HEK293T (cell line): ENCODE measurements around the gene ATP8A2.

Experiments
- ARNT ChIP-seq: fragments of 450-650 bp; IDR thresholded peaks from 2 replicates; pipeline ENCODE4 v1.6.1; 2017; ENCODE audit warnings: mild to moderate bottlenecking
- BHLHE40 ChIP-seq: fragments of 450-650 bp; IDR thresholded peaks from 2 replicates; pipeline ENCODE4 v1.6.1; 2016; ENCODE audit warnings: mild to moderate bottlenecking, moderate library complexity, borderline replicate concordance
- ELF4 ChIP-seq: fragments of 450-650 bp; IDR thresholded peaks from 2 replicates; pipeline ENCODE4 v1.6.1; 2017; ENCODE audit warnings: antibody characterized with exemption
- FOXA1 ChIP-seq: fragments of 450-650 bp; IDR thresholded peaks from 2 replicates; pipeline ENCODE4 v1.6.1; 2016; ENCODE audit warnings: mild to moderate bottlenecking
- FOXK2 ChIP-seq: fragments of 450-650 bp; IDR thresholded peaks from 2 replicates; pipeline ENCODE4 v1.6.1; 2016; ENCODE audit warnings: mild to moderate bottlenecking
- FOXM1 ChIP-seq: fragments of 450-650 bp; IDR thresholded peaks from 2 replicates; pipeline ENCODE4 v1.6.1; 2017; ENCODE audit warnings: mild to moderate bottlenecking, borderline replicate concordance
- HDGF ChIP-seq: fragments of 450-650 bp; IDR thresholded peaks from 2 replicates; pipeline ENCODE4 v1.6.1; 2017; ENCODE audit warnings: antibody characterized with exemption, borderline replicate concordance
- L3MBTL2 ChIP-seq: fragments of 450-650 bp; conservative IDR thresholded peaks from 2 replicates; pipeline ENCODE4 v1.6.1; 2016; ENCODE audit warnings: mild to moderate bottlenecking
- NFRKB ChIP-seq: fragments of 450-650 bp; IDR thresholded peaks from 2 replicates; pipeline ENCODE4 v1.6.1; 2016; ENCODE audit warnings: mild to moderate bottlenecking, moderate library complexity
- PKNOX1 ChIP-seq: fragments of 450-650 bp; IDR thresholded peaks from 2 replicates; pipeline ENCODE4 v1.6.1; 2016
- SP1 ChIP-seq: fragments of 450-650 bp; IDR thresholded peaks from 2 replicates; pipeline ENCODE4 v1.6.1; 2017
- SUZ12 ChIP-seq: fragments of 450-650 bp; IDR thresholded peaks from 2 replicates; pipeline ENCODE4 v1.6.1; 2016; ENCODE audit warnings: mild to moderate bottlenecking
- TARDBP ChIP-seq: fragments of 450-650 bp; IDR thresholded peaks from 2 replicates; pipeline ENCODE4 v1.6.1; 2016
- ZNF384 ChIP-seq: fragments of 450-650 bp; IDR thresholded peaks from 2 replicates; pipeline ENCODE4 v1.6.1; 2016

DNA sequence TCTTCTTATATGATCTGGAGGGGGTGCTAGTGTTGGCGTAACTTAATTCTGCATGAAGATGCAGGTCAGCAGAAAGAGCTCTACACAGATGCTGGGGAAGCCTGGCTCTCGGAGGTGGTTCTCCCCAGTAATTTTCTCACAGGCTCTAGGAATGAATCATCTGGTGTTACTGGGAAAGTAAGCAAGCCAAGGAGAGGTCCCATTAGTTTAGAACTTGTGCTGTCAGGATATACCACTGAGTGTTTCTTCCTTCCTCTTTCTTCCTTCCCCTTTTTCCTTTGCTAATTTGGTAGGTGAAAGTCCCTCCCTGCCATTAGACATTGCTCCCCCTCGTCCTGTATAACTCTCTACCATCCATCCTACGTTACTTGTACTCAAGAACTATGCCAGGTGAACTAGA is 68.3 kb downstream of the ATP8A2 start:
- no peak for TF ChIP-seq FOXM1
- TF ChIP-seq FOXA1, result no peak
- TF ChIP-seq TARDBP, result no peak
- TF ChIP-seq SP1, result no peak
- TF ChIP-seq HDGF, result no peak
- TF ChIP-seq NFRKB, result no peak
- TF ChIP-seq BHLHE40, result no peak
- TF ChIP-seq ARNT, result no peak
- TF ChIP-seq ZNF384, result no peak
- no peak for TF ChIP-seq SUZ12
- no peak for TF ChIP-seq PKNOX1
- no peak for TF ChIP-seq ELF4
- no peak for TF ChIP-seq FOXK2
- TF ChIP-seq L3MBTL2, result no peak
